Measurements from ENCODE around the gene CLEC4G.

Gene CLEC4G

DNA sequence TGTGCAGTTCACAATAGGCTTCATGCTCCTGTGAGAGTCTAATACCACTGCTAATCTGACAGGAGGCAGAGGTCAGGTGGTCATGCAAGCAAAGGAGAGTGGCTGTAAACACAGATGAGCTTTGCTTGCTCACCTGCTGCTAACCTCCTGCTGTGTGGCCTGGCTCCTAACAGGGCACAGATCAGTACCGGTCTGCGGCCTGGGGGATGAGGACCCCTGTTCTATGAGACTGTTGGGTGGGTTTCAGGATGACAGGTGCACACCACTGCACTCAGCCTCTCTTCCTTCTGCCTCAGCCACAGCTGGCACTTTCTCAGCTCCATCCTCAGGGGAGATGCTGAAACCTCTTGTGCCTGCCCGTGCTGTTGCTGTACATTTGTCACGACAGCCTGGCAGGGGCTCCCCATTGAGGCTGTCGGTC lies 9.7 kb downstream of the CLEC4G start:
- no peak for TF ChIP-seq ZNF274 (IDR thresholded peaks at IDR 0.05; ENCODE audit: low read depth, low read length)

GRCh38 chr19:7720351-7720750 lies 11.6 kb downstream of the CLEC4G start:
- no peak for TF ChIP-seq ZNF274 (IDR thresholded peaks at IDR 0.05; ENCODE audit: low read depth, low read length)
- no peak overlapping the region for H3K4me3 ChIP-seq (ENCODE audit: low read length)

More for the DNA sequence above, 9.7 kb downstream of the CLEC4G start:
- no peak overlapping the region for H3K4me3 ChIP-seq (ENCODE audit: low read length)

DNA sequence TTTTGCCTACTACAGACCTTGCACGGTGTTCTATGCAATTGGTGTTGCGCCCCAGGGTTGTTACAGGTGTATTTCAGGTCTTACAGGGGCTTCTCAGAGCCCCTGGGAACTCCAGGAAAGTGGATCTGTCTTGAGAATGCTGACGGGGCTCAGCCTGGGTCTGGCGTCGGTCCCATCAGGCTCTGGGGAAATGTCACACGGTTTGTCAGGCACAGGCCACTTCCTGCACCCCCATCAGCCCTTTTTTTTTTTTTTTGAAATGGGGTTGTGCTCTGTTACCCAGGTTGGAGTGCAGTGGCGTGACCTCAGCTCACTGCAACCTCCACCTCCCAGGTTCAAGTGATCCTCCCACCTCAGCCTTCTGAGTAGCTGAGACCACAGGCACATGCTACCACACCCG lies 13.2 kb downstream of the CLEC4G start:
- TF ChIP-seq ZNF274 (IDR thresholded peaks at IDR 0.05; ENCODE audit: low read depth, low read length), result no peak
- H3K4me3 ChIP-seq (ENCODE audit: low read length), result no peak overlapping the region

DNA sequence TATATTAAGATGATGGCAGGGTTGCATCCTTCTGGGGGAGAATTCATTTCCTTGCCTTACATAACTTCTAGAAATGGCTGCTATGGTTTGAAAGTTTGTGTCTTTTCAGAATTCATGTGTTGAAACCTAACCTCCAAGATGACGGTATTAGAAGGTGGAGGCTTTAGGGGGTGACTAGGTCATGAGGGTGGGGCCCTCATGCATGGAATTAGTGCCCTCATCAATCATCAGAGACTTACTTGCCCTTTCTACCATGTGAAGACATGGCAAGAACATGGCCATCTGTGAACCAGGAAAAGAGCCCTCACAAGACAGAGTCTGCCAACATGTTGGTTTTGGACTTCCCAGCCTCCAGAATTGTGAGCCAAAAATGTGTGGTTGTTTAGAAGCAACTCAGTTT lies 15.1 kb downstream of the CLEC4G start:
- TF ChIP-seq ZNF274 (IDR thresholded peaks at IDR 0.05; ENCODE audit: low read depth, low read length), result no peak
- no peak overlapping the region for H3K4me3 ChIP-seq (ENCODE audit: low read length)

DNA sequence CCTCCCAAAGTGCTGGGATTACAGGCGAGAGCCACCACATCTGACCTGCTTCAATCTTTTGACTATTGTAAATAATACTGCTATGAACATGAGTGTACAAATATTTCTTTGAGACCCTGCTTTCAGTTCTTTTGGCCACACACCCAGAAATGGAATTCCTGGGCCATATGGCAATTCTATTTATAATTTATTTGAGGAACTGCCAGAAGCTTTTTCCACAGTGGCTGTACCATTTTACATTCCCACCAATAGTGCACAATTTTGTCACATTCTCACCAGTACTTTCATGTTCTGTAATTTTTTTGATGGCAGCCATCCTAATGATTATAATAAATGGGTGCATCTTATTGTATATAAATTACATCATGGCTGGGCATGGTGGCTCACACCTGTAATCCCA lies 16.2 kb downstream of the CLEC4G start:
- TF ChIP-seq ZNF274 (IDR thresholded peaks at IDR 0.05; ENCODE audit: low read depth, low read length), result no peak
- H3K4me3 ChIP-seq (ENCODE audit: low read length), result no peak overlapping the region

- no peak for TF ChIP-seq ZNF274 (IDR thresholded peaks at IDR 0.05; ENCODE audit: low read depth, low read length)
- no peak overlapping the region for H3K4me3 ChIP-seq (ENCODE audit: low read length)
Observed at GRCh38 chr19:7710616-7711015, 21.3 kb downstream of the CLEC4G start.

GRCh38 chr19:7709932-7710460 lies 21.9 kb downstream of the CLEC4G start:
- H3K4me3 ChIP-seq (ENCODE audit: low read length), result no peak overlapping the region
- no peak for TF ChIP-seq ZNF274 (IDR thresholded peaks at IDR 0.05; ENCODE audit: low read depth, low read length)

DNA sequence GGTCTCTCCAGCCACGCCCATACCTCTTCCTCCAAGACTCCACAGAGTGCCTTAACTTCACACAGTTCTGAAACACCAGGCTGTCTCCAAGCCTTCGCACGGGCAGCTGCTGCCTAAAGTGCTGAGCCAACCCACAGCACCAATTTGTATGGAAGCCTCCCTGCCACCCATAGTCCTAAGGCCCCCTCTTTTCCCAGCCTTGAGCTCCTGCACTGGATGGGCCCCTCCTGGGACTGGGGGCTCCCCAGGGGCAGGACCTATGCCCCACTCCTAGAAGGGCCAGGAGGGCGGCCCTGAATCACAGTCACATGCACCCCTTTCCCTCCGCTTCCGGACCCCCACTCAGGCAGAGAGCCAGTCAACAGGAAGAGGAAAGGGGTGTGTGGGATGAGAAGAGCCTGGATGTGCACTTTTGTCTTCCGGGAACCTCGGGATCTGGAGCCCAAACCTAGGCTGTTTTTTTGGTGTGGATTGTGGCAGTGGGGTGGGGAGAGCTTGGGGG lies 24.9 kb downstream of the CLEC4G start:
- no peak for TF ChIP-seq ZNF274 (IDR thresholded peaks at IDR 0.05; ENCODE audit: low read depth, low read length)
- H3K4me3 ChIP-seq (ENCODE audit: low read length), result no peak overlapping the region

DNA sequence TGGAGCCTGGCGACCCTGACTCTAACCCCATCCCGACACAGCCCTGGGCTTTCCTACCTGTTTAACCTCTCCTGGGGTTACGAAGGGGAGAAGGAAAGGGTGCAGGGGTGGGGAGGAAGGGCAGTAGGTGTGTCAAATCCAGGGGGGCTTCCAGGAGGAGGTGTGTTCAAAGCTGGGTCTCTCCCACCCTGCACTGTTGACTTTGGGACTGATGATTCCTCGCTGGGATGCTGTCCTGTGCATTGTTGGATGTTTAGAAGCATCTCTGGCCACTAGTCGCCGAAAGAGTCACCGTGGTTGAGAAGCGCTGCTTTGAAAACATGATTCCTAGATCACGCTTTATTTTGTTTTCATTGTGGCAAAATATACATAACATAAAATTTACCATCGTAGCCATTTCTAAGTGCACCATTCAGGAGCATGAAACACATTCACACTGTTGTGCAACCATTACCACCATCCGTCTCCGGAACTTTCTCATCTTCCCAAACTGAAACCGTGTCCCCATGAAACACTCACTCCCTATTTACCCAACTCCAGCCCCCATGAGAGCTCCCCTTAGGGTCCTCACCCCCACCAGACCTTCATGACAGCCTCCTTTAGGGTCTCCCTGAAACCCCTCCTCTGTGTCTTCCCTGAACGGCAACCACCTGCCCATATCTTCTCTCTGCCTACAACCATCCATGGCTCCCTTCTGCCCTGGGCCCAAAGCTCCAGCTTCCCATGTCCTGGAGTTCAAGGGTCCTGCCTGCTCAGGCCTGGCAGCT lies 25.5 kb downstream of the CLEC4G start:
- no peak for TF ChIP-seq ZNF274 (IDR thresholded peaks at IDR 0.05; ENCODE audit: low read depth, low read length)
- H3K4me3 ChIP-seq (ENCODE audit: low read length), result no peak overlapping the region; the same call in 1 of the 2 replicates

- no peak for TF ChIP-seq ZNF274 (IDR thresholded peaks at IDR 0.05; ENCODE audit: low read depth, low read length)
- H3K4me3 ChIP-seq (ENCODE audit: low read length), result no peak overlapping the region; the same call in 1 of the 2 replicates
Observed at GRCh38 chr19:7705387-7706187, 26.3 kb downstream of the CLEC4G start.

GRCh38 chr19:7704280-7705060 lies 27.4 kb downstream of the CLEC4G start:
- no peak overlapping the region for H3K4me3 ChIP-seq (ENCODE audit: low read length)
- TF ChIP-seq ZNF274 (IDR thresholded peaks at IDR 0.05; ENCODE audit: low read depth, low read length), result no peak

DNA sequence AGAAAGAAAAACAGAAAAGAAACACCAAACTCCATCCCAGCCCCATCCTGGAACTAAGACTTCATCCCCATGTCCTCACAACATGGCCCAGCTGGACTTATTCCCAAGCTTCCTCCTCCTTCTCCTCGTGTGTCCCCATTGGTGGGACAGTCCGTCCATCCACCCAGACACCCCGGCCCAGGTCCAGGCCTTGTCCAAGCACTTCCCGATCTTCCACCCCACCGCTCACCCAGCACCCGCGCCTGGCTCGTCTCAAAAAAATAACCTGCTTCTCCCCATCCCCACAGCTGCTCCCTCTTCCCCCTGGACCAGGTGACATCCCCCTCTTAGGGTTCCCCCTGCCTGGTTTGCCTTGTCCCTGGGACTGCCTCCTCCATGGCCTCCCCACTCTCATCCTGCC lies 28.6 kb downstream of the CLEC4G start:
- no peak overlapping the region for H3K4me3 ChIP-seq (ENCODE audit: low read length)
- TF ChIP-seq ZNF274 (IDR thresholded peaks at IDR 0.05; ENCODE audit: low read depth, low read length), result no peak

DNA sequence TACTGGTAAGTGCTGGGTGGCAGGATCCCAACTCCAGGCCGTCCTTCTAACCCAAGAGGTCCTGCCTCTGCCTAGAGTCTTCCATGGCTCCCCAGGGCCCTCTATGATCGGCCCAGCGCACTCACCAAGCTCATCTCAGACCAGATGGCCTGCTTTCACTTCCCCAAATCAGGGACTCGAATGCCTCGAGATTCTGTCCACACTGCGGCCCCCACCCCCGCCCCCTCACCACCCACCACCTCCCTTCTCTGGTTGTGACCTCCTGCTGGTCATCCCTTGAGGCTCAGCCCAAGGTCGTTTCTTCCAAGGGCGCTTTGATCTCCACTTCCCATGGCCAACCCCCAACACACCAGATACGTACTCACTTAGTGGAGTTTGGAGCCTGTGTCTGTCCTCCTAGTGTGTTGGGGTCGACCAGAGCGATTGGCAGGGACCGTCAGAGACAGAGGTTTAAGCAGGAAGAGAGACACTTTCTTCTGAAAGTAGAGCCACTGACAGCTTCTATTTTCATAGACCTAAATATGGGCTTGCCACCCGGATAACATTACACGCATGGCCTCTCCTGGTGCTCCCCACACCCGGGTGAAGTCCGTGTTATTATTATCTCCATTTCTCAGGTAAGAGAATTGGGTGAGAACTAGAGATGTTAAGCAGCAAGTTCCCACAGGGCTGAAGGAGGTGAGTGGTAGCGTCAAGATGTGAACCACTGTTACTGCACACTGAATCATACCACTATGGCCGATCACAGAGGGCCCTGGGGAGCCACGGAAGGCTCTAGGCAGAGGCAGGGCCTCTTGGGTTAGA lies 30.1 kb downstream of the CLEC4G start, which contains the start of gene FCER2:
FCER2 (minus strand) TSS at position 478 of the 804 bp plus-strand sequence. CDS start 2,371 bp downstream, outside the sequence.
- TF ChIP-seq ZNF274 (IDR thresholded peaks at IDR 0.05; ENCODE audit: low read depth, low read length), result no peak
- peak within 1 kb of the TSS; percentile 53; the same call in 1 of the 2 replicates for H3K4me3 ChIP-seq (ENCODE audit: low read length)

Measured in GM08714 (cell line).